Measurements from ENCODE around the gene PEX5L. TPM values are rescaled to one million over a fixed set of nuclear protein-coding genes. Genes with fewer than 3 reads are reported as not detected.

Gene PEX5L
- total and polyA plus RNA-seq, 8 donors, result 1.1 to 30.2 (median 8.6) TPM

- H3K27me3 ChIP-seq, result no peaks in the 10 kb centered on the region
- H3K9me3 ChIP-seq, result no peaks in the 10 kb centered on the region
- TF ChIP-seq CTCF (IDR thresholded peaks at IDR 0.05), result no peak
- intact Hi-C loops (cut with DNase I), result no loop called here
- H3K4me3 ChIP-seq, result no peak overlapping the region
- H3K27ac ChIP-seq, result no peak overlapping the region
- FAIRE-seq (no peak), ATAC-seq (no peak), DNase-seq (no peak)
- no peaks in the 10 kb centered on the region for H3K36me3 ChIP-seq
- no peaks in the 10 kb centered on the region for H3K4me1 ChIP-seq
These were observed 227.1 kb downstream of the PEX5L start for GRCh38 chr3:179809639-179810038.

- Histone ChIP-seq H3K4me1 (no peaks in the 10 kb centered on the region), H3K27ac (no peak overlapping the region), H3K9me3 (no peaks in the 10 kb centered on the region), H3K36me3 (no peaks in the 10 kb centered on the region), H3K27me3 (no peaks in the 10 kb centered on the region), H3K4me3 (no peak overlapping the region)
- intact Hi-C loops (cut with DNase I), result no loop called here
- ATAC-seq (no peak), FAIRE-seq (no peak), DNase-seq (no peak)
- TF ChIP-seq CTCF (IDR thresholded peaks at IDR 0.05), result no peak
- WGBS, 2 donors, result 93 to 95% methylated on average over 14 of the region's 14 CpGs
These were observed 229.1 kb downstream of the PEX5L start for GRCh38 chr3:179807588-179807987.

GRCh38 chr3:179806177-179806576 is 230.6 kb downstream of the PEX5L start:
- Histone ChIP-seq H3K27ac (no peak overlapping the region), H3K36me3 (no peaks in the 10 kb centered on the region), H3K4me3 (no peak overlapping the region), H3K9me3 (no peaks in the 10 kb centered on the region), H3K27me3 (no peaks in the 10 kb centered on the region), H3K4me1 (no peaks in the 10 kb centered on the region)
- no peak for FAIRE-seq
- 57 to 77% methylated on average over 5 of the region's 5 CpGs for WGBS, 2 donors
- ATAC-seq, result peak in 1 of 4 donors; percentile 31
- no peak for DNase-seq
- TF ChIP-seq CTCF (IDR thresholded peaks at IDR 0.05), result no peak
- intact Hi-C loops (cut with DNase I), result no loop called here

GRCh38 chr3:179801856-179802255 is 234.9 kb downstream of the PEX5L start:
- H3K4me1 ChIP-seq, result peaks cover 0 to 11% (median 6%) of the 10 kb centered on the region in 3 donors
- no peaks in the 10 kb centered on the region for H3K36me3 ChIP-seq
- no peak overlapping the region for H3K27ac ChIP-seq
- H3K27me3 ChIP-seq, result no peaks in the 10 kb centered on the region
- intact Hi-C loops (cut with DNase I), result no loop called here
- ATAC-seq, result no peak
- DNase-seq, result no peak
- H3K4me3 ChIP-seq, result no peak overlapping the region
- no peak for FAIRE-seq
- no peaks in the 10 kb centered on the region for H3K9me3 ChIP-seq
- WGBS, 2 donors, result 94 to 95% methylated on average over 4 of the region's 4 CpGs
- TF ChIP-seq CTCF (IDR thresholded peaks at IDR 0.05), result no peak

GRCh38 chr3:179801263-179801662 is 235.5 kb downstream of the PEX5L start:
- no peak for TF ChIP-seq CTCF (IDR thresholded peaks at IDR 0.05)
- intact Hi-C loops (cut with DNase I), result no loop called here
- Histone ChIP-seq H3K36me3 (no peaks in the 10 kb centered on the region), H3K4me3 (no peak overlapping the region), H3K9me3 (no peaks in the 10 kb centered on the region), H3K27ac (no peak overlapping the region), H3K27me3 (no peaks in the 10 kb centered on the region), H3K4me1 (peaks cover 0 to 15% (median 6%) of the 10 kb centered on the region in 3 donors)
- ATAC-seq, result peak in 1 of 4 donors; percentile 51
- no peak for FAIRE-seq
- DNase-seq, result no peak

All from pancreas (tissue), 10 donors.